Natural killer cell (primary cell): ENCODE measurements around the gene TSPAN10. TPM values are rescaled to one million over a fixed set of nuclear protein-coding genes. Genes with fewer than 3 reads are reported as not detected.

Source experiments
- ATAC-seq, 3 donors: fragments of 150-1000 bp in 2 of 3; fragments of 200-7000 bp in 1 of 3; cut with Tn5 transposase; 1 replicate in 1 of 3; 2 replicates in 2 of 3; pipeline ENCODE4 v1.10.0; 2021; ENCODE audit warnings: mild to moderate bottlenecking in 2 of 3, moderate library complexity in 2 of 3
- DNase-seq, 2 donors: peaks; one replicate each; pipeline versions ENCODE4 v3.0.0 to v3.0.0-alpha.2; 2013 to 2021; ENCODE audit warnings: mixed read lengths in 1 of 2
- H3K27ac ChIP-seq: one replicate; pipeline ENCODE4 v1.5.1; 2013; ENCODE audit warnings: mild to moderate bottlenecking, low read length
- H3K27me3 ChIP-seq: one replicate; pipeline ENCODE4 v1.6.1; 2013; ENCODE audit warnings: low read length; ENCODE audit not compliant: control insufficient read depth, insufficient read depth
- H3K36me3 ChIP-seq: one replicate; pipeline ENCODE4 v1.6.1; 2013; ENCODE audit warnings: low read length; ENCODE audit not compliant: control insufficient read depth, insufficient read depth
- H3K4me1 ChIP-seq: one replicate; pipeline ENCODE4 v1.6.1; 2013; ENCODE audit warnings: low read length; ENCODE audit not compliant: control insufficient read depth, insufficient read depth
- H3K4me3 ChIP-seq: one replicate; pipeline ENCODE4 v1.5.1; 2013; ENCODE audit warnings: low read length
- H3K9me3 ChIP-seq: one replicate; pipeline ENCODE4 v1.6.1; 2013; ENCODE audit warnings: low read length; ENCODE audit not compliant: control insufficient read depth, insufficient read depth
- H3K27ac Mint-ChIP-seq, 2 donors: one replicate each; pipeline ENCODE4 v1.8.0; 2022; ENCODE audit warnings: mild to moderate bottlenecking in 2 of 2, mixed read lengths in 2 of 2, moderate library complexity in 1 of 2
- H3K27me3 Mint-ChIP-seq, 2 donors: one replicate each; pipeline ENCODE4 v1.8.0; 2022; ENCODE audit warnings: low read depth in 2 of 2, mixed read lengths in 2 of 2
- H3K36me3 Mint-ChIP-seq: one replicate; pipeline ENCODE4 v1.8.0; 2022; ENCODE audit warnings: mixed read lengths
- H3K4me1 Mint-ChIP-seq, 2 donors: one replicate each; pipeline ENCODE4 v1.8.0; 2022; ENCODE audit warnings: mixed read lengths in 2 of 2
- H3K4me3 Mint-ChIP-seq: one replicate; pipeline ENCODE4 v1.8.0; 2022; ENCODE audit warnings: mild to moderate bottlenecking, moderate library complexity, mixed read lengths
- H3K9me3 Mint-ChIP-seq, 2 donors: one replicate each; pipeline ENCODE4 v1.8.0; 2022; ENCODE audit warnings: mixed read lengths in 2 of 2
- CTCF ChIP-seq: fragments of 200-600 bp; IDR thresholded peaks from one replicate; pipeline ENCODE4 v1.8.0; 2022; ENCODE audit warnings: antibody characterized with exemption
- WGBS: methylation state at CpG from one replicate; pipeline ENCODE4 v1.1.7; 2013; ENCODE audit warnings: missing lambda C conversion rate; ENCODE audit not compliant: insufficient coverage; 5-methylcytosine and 5-hydroxymethylcytosine counted together
- intact Hi-C: fragments of 100-400 bp; cut with micrococcal nuclease; formaldehyde crosslinking; loops from one replicate; pipeline ENCODE4 v1.14.2; 2022
- total RNA-seq, 4 donors: library from RNA; stranded (reverse); fragments of 120-200 nt in 1 of 4; gene quantifications; one replicate each; pipeline versions ENCODE4 v1.2.3 to v1.2.4, GENCODE V29; 2013 to 2022

TSPAN10 gene
- total RNA-seq, 3 donors from 2014 or later (not counting 1 experiment from before 2014, with no cell fraction given): 0.24 to 0.35 (median 0.29) TPM

- peaks cover 11 to 22% of the 10 kb centered on the region in 2 donors for H3K4me1 Mint-ChIP-seq
- intact Hi-C loops: no loop called here
- 97% methylated on average over 20 of the region's 20 CpGs for WGBS
- no peak for DNase-seq
- H3K4me3 ChIP-seq: no peak overlapping the region
- no peak overlapping the region for H3K27ac Mint-ChIP-seq
- H3K27me3 Mint-ChIP-seq: no peaks in the 10 kb centered on the region
- TF ChIP-seq CTCF: no peak
- peaks cover 89% of the 10 kb centered on the region for H3K36me3 ChIP-seq
- H3K27ac ChIP-seq: no peak overlapping the region
- no peaks in the 10 kb centered on the region for H3K9me3 Mint-ChIP-seq
- no peaks in the 10 kb centered on the region for H3K36me3 Mint-ChIP-seq
- no peaks in the 10 kb centered on the region for H3K9me3 ChIP-seq
- H3K27me3 ChIP-seq: no peaks in the 10 kb centered on the region
- no peak for ATAC-seq
- no peaks in the 10 kb centered on the region for H3K4me1 ChIP-seq
- H3K4me3 Mint-ChIP-seq: no peak overlapping the region
These were observed 54.6 kb downstream of the TSPAN10 start for GRCh38 chr17:81691608-81692007.

GRCh38 chr17:81693509-81694210 is 56.7 kb downstream of the TSPAN10 start:
- Mint-ChIP-seq H3K4me3 (no peak overlapping the region), H3K27ac (no peak overlapping the region), H3K36me3 (no peaks in the 10 kb centered on the region), H3K4me1 (peaks cover 11 to 14% of the 10 kb centered on the region in 2 donors), H3K27me3 (no peaks in the 10 kb centered on the region), H3K9me3 (no peaks in the 10 kb centered on the region)
- intact Hi-C loops: no loop called here
- Histone ChIP-seq H3K27ac (no peak overlapping the region), H3K9me3 (no peaks in the 10 kb centered on the region), H3K4me1 (no peaks in the 10 kb centered on the region), H3K27me3 (no peaks in the 10 kb centered on the region), H3K36me3 (peaks cover 94% of the 10 kb centered on the region), H3K4me3 (no peak overlapping the region)
- 96% methylated on average over 34 of the region's 35 CpGs for WGBS
- DNase-seq (no peak), ATAC-seq (no peak)
- TF ChIP-seq CTCF: no peak

GRCh38 chr17:81694810-81695209 is 57.8 kb downstream of the TSPAN10 start:
- no peaks in the 10 kb centered on the region for H3K36me3 Mint-ChIP-seq
- peaks cover 3 to 4% of the 10 kb centered on the region in 2 donors for H3K4me1 Mint-ChIP-seq
- no peaks in the 10 kb centered on the region for H3K4me1 ChIP-seq
- intact Hi-C loops: no loop called here
- H3K27ac ChIP-seq: no peak overlapping the region
- no peak overlapping the region for H3K4me3 ChIP-seq
- H3K9me3 ChIP-seq: no peaks in the 10 kb centered on the region
- no peaks in the 10 kb centered on the region for H3K27me3 Mint-ChIP-seq
- no peak for ATAC-seq
- no peaks in the 10 kb centered on the region for H3K27me3 ChIP-seq
- H3K36me3 ChIP-seq: peaks cover 84% of the 10 kb centered on the region
- no peak overlapping the region for H3K4me3 Mint-ChIP-seq
- H3K9me3 Mint-ChIP-seq: no peaks in the 10 kb centered on the region
- WGBS: 98% methylated on average over 19 of the region's 19 CpGs
- DNase-seq: no peak
- no peak for TF ChIP-seq CTCF
- no peak overlapping the region for H3K27ac Mint-ChIP-seq

DNA sequence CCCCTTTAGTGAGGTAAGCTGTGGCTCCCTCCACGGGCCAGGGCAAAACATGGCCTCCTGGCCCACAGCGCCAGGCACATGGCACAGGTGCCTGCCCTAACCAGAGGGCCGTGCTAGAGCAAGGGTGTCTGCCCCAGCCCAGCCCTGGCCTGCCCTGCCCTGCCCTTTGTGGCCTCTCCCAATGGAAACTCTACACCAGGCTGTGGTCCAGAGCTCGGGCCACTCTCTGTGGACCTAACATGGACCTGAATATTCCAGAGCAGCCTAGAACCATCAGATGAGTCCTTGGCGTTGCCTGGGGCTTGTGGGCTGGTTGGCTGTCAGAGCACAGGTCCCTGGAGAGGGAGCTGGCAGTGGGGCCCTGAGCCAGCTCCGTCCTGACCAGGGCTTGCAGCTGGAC is 58.2 kb downstream of the TSPAN10 start:
- no peak overlapping the region for H3K4me3 ChIP-seq
- H3K36me3 ChIP-seq: peaks cover 80% of the 10 kb centered on the region
- Mint-ChIP-seq H3K36me3 (no peaks in the 10 kb centered on the region), H3K9me3 (no peaks in the 10 kb centered on the region), H3K27ac (no peak overlapping the region), H3K4me1 (no peaks in the 10 kb centered on the region), H3K27me3 (no peaks in the 10 kb centered on the region), H3K4me3 (no peak overlapping the region)
- DNase-seq (no peak), ATAC-seq (no peak)
- WGBS: 95% methylated on average over 6 of the region's 6 CpGs
- no peaks in the 10 kb centered on the region for H3K9me3 ChIP-seq
- TF ChIP-seq CTCF: no peak
- no peaks in the 10 kb centered on the region for H3K27me3 ChIP-seq
- intact Hi-C loops: no loop called here
- H3K4me1 ChIP-seq: no peaks in the 10 kb centered on the region
- no peak overlapping the region for H3K27ac ChIP-seq
